Astrocyte of the spinal cord (primary cell): ENCODE measurements around the gene POC1A.

Experiments used
- DNase-seq: peaks from one replicate; pipeline ENCODE4 v3.0.0; 2011; ENCODE audit warnings: low read depth, low spot score
- H3K4me3 ChIP-seq: 2 replicates; pipeline ENCODE4 v1.5.1; 2011; ENCODE audit warnings: low read depth, mild to moderate bottlenecking, low read length, moderate library complexity
- in situ Hi-C: cut with HindIII; loops from 2 replicates; pipeline ENCODE4 v1.10.0; 2017; ENCODE audit warnings: low sequenced_read_pairs
- TF ChIP-seq, protein P1 (sequence below): IDR thresholded peaks from 2 replicates; pipeline ENCODE4 v1.5.1; 2012; ENCODE audit warnings: low read depth, mild to moderate bottlenecking, low read length, inconsistent platforms

POC1A gene

DNA sequence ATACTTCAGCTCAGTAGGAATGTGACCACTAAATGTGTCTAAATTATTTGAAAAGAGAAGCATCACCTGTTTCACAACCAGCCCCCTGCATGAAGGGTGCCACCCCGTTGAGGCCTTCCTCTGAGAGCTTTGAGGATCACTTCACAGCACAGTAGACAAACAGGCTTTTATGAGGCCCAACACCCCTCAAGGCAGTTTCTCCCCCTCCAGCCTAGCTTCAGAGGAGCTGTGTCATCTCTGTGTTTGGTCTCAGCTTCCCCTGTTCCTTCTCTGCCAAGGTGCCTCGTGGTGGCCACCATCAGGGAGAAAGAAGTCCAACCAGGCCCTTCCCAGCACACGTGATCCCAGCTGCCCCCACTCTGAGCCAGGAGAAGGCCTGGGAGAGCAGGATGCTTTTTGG is 76.3 kb downstream of the POC1A start:
- H3K4me3 ChIP-seq, result no peak overlapping the region
- no peak for DNase-seq
- TF ChIP-seq, protein P1, sequence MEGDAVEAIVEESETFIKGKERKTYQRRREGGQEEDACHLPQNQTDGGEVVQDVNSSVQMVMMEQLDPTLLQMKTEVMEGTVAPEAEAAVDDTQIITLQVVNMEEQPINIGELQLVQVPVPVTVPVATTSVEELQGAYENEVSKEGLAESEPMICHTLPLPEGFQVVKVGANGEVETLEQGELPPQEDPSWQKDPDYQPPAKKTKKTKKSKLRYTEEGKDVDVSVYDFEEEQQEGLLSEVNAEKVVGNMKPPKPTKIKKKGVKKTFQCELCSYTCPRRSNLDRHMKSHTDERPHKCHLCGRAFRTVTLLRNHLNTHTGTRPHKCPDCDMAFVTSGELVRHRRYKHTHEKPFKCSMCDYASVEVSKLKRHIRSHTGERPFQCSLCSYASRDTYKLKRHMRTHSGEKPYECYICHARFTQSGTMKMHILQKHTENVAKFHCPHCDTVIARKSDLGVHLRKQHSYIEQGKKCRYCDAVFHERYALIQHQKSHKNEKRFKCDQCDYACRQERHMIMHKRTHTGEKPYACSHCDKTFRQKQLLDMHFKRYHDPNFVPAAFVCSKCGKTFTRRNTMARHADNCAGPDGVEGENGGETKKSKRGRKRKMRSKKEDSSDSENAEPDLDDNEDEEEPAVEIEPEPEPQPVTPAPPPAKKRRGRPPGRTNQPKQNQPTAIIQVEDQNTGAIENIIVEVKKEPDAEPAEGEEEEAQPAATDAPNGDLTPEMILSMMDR, result no peak
- in situ Hi-C loops, result no loop called here

DNA sequence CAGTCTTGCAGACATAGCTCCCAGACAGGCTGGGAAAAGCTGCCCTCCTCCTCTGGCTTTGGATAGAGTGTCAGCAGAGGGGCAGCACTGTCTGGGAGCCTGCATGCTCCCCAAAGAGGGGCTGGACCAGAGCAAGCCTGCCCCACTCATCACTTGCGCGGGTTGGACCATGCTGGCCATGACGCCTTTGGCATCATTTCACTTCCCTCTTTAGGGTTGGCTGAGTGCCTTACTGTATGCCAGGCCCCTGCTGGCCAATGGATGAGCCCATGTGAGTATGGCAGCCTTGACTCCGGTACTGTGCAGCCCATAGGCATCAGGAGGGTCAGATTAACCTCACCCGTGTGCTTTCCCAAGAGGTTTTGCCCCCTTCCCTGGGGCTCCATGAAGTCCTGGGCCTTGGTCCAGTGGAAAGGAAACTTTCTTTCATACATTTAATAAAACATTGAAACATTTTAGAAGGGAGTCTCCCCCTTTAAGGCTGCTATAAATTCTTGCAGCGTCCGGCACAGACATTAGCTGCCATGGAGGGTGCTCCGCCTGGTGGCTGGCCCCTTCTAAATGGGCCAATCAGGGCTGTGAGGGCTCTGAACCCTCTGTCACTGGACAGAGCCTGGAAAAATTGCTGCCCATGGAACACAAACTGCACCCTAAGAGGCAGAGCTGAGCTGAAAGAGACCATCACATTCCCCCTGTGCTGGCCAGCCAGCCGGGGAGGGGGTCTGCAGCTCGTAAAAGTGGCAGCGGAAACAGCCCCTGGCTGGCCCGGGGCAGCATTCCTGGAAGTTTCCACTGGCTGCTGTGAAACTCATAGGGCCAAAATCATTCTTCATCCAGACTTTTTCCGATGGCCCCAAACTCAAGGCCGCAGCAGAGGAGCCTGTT is 77.1 kb downstream of the POC1A start:
- TF ChIP-seq, protein P1, result no peak
- DNase-seq, result no peak
- H3K4me3 ChIP-seq, result no peak overlapping the region
- in situ Hi-C loops, result no loop called here

DNA sequence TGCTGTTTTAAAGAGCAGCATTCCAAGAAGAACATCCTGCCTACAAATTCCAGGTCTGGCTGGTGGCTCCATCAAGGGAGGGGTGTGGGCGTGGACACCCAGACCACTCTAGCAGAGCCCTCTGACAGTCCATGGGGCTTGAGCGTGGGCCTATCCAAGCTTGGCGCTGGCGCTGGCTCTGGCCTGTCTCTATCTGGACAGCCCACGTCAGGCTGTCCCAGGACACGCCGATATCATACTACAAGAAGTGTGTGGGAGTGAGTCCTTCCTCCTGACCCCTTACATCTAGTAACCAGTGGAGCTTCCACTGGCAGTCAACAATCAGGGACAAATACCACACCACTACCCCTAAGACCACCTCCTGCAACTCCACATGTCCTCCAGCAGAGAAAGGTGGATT is 80.7 kb downstream of the POC1A start:
- DNase-seq, result no peak
- H3K4me3 ChIP-seq, result no peak overlapping the region
- in situ Hi-C loops, result no loop called here
- TF ChIP-seq, protein P1, result no peak

- TF ChIP-seq, protein P1, result no peak
- in situ Hi-C loops, result no loop called here
- no peak overlapping the region for H3K4me3 ChIP-seq
- DNase-seq, result no peak
Measured at GRCh38 chr3:52072471-52072870, 81.8 kb downstream of the POC1A start.

- DNase-seq, result no peak
Measured at GRCh38 chr3:52072020-52072419, 82.2 kb downstream of the POC1A start.

DNA sequence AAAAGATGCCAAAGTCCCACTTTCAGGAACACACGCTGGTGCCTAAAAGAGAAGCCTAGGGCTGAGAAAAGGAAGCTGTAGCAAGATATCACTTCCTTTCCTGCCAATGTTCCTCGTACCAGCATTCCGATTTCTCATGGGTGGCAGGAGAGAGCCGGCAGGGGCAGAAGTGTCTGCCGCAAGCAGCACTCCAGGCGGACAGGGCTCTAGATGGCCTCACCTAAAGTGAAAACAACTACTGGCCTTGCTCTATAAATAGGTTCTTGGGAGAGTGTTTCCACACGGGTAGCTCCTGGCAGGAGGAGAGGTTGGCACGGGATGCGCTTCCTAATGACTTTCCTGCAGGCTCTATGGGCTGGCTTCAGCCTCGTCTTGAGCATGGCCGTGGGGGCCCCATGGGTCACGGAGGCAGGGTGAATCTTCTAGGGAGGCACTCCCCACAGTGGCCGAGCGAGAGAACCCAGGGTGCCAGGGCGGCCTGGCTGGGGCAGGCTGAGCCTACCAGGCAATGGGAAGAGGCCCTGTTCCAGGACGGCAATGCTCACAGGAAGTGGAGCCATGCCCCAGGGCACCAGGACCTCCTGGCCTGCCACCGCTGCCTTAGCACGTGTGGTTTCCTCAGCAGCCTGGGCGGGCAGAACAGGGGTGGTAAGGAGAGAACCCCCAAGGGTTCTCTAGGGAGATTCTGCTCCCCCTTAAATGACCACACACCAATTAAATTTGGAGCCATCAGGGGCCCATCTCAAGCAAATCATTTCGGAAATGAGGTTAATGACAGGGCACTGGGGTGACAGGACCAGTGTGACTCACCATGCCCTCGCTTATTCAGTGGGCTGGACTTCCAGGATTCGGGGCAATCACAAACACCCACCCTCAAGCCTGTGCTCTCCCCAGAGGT is 83.2 kb downstream of the POC1A start:
- TF ChIP-seq, protein P1, result no peak
- no peak for DNase-seq
- no peak overlapping the region for H3K4me3 ChIP-seq
- in situ Hi-C loops, result no loop called here

More at GRCh38 chr3:52072020-52072419, 82.2 kb downstream of the POC1A start:
- no peak overlapping the region for H3K4me3 ChIP-seq
- TF ChIP-seq, protein P1, result no peak
- in situ Hi-C loops, result no loop called here
